DMS53 treated with DMSO at 0.1 percent for 48 hours (cell line): Measurements from ENCODE around the gene NAV3.

Experiments used
- DNase-seq: peaks from one replicate; lab custom pipeline; 2025; ENCODE audit not compliant: unreplicated experiment; lab: John Stamatoyannopoulos, UW

NAV3 gene

DNA sequence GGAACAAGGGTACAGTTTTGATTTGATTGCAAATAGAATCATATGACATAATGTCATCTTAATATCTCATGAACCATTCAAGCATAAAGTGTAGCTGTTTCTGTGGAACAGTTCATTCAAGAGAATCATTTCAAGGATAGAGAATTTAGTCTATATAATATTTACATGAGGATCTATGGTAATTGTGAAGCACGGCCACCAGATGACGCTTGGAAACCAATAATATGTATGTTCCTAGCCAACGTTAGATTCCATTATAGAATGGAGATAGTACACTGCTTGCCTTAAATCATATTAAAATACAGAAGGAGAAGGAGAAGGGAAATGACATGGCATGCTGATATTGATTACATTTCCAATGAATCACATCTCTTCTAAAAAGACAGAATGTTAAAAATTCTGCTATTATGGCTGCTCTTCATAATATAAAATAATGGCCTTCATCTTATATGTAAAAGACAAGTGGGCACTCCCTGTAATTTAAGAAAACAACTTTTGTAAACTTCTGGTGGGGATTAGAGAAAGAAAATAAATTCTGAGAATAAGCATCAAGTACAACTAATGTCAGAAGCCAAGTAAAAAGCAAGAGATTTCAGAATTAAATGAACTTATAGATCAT is 351.0 kb downstream of the NAV3 start:
- peak; percentile 77 for DNase-seq

DNA sequence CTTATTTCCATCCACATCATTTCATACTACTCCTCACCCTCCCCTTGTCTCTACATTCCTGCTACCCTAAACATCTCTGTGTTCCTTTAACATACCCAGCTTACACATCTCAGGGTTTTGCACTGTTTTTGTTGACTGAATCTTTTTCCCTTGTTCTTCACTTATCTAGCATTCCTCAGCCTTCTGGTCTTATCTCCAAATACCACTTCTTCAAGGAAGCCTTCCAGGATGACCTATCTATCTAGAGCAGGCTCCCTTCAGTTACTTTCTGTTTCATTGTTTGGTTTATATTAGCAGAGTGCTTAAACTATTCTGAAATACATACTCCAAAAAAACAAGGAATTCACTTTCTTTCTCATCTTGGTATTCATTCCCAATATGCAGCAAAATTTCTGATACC is 353.1 kb downstream of the NAV3 start:
- no peak for DNase-seq

DNA sequence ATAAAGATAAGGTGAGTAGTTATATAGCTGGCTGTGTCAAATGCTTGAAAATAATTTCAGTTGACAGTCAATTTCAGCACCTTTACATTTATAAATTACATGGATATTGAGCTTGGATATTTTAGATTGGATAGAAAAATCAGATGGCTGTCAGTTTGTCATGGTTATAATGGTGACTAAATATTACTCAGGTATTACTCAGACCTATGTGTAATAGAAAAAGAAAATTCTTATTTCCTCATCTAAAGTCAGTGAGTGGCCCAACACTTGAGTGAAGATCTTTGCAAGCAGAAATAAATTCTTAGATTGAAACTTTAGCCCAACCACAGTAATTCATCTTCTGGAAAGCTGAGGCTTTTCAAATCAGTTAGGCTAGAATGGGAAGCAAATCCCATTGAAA is 354.4 kb downstream of the NAV3 start:
- no peak for DNase-seq

DNA sequence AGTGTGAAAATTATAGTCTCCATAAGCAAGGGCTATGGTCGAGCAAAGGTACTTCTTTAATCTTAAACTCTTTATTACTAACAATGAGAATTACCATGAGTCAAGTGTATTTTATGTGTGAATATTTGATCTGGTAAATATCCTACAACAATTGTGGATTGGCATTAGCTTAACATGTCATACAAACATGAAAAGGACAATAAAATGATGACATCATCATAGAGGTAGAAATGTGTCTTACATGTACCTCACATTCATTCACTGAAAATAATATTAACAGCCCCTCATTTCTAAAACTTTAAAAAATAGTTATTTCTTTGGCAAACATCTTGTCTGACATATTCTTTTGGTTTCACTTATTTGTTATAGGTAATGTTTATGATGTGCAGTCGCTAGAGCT is 355.0 kb downstream of the NAV3 start:
- no peak for DNase-seq

DNA sequence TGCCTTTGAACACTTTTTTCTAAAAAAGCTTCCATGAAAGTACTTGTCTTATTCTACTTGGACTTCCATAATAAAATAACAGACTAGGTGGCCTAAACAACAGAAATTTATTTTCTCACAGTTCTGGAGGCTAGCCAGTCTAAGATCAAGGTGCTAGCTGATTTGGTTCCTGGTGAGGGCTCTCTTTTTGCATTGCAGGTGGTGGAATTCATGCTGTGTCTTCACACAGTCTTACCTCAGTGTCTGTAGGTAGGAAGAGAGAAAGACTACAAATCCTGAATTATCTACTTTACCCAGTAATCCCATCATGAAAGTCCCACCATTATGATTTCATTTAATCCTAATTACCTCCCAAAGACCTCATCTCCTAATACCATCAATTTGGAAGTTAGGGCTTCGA is 356.0 kb downstream of the NAV3 start:
- no peak for DNase-seq

DNA sequence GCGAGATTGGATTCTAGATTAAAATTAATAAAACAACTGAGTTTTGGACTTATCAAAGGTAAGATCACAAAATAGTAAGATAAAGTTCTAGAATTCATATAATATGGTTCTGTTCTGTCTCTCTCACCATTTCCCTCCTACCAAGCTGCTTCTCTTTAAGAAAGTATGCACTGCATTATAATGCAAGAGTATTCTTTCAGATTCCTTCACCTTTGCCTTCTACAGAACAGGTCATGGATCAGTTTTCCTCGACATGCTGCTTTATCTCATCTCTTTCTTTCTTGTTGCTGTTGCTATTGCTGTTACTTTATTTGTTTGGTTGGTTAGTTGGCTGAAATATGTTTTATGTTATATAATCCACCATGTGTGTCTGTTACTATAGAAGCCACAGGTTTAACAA is 357.0 kb downstream of the NAV3 start:
- no peak for DNase-seq

DNA sequence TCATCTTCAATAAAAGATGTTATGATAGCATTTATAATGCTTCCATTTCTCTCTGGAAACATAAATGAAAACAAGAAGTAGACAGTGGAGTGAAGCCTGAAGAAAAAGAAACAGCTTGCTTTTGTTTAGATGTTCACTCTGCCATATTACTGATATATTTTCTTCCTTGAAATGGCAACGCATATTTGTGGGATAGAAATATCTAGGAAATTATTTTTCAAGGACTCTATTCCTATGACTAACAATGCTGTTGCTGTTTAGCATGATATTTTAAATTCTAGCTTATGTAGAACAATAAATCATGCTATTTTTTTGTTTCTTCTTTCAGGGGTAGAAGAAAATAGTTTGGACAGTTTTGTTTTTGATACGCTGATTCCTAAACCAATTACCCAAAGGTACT is 359.0 kb downstream of the NAV3 start:
- DNase-seq, result no peak

DNA sequence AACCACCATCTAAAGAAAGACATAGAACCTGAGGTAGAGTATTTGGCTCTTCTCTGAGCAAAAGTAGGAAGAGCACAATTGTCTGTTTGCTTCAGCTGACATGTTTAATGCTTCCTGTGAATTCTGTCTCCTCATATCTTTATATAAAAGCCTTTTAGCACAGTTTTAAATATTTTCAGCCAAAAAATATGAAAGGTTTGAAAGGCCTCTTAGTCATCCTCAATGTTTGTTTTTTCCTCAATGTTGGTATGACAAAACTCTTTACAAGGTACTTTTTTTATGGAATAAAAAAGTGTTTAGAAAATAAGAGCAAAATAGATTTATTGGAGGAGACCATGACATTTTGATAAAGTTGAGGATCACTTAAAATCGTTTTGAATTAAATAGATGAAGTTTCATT is 360.9 kb downstream of the NAV3 start:
- DNase-seq, result no peak

DNA sequence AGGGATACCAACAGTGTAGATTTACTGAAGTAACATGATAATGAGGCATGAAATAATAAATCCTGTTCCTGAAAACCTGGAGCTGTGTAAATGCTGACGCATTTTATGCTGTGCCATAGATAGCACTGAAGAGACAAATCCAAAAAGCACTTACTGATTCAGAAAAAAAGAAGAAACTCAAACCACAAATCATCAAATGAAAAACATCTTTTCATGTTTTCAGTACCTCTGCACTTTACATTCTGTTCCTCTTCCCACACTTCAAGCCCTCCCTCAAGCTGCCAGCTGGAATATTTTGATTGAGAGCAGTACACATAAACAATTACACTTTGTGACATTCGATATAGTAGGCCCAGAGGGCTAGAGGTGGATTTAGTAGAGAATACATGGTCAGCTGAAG is 362.3 kb downstream of the NAV3 start:
- DNase-seq, result no peak

DNA sequence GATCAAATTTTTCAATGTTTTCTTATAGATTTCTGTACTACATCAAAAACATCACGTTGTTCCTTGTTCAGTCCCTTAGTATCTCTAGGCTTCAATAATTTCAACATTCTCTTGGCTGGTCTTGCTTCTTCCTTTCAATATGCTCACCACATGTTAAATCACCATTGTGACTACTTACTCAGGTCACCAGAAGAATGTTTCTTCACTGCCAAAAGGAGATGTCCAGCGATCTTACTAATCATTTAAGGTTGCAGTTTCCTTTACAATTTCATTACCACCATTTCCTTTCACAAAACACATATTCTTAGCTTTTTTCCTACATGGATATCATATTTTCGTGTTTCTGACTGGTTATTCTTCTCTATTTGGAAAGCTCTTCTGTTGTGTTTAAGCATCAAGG is 363.8 kb downstream of the NAV3 start:
- DNase-seq, result no peak

DNA sequence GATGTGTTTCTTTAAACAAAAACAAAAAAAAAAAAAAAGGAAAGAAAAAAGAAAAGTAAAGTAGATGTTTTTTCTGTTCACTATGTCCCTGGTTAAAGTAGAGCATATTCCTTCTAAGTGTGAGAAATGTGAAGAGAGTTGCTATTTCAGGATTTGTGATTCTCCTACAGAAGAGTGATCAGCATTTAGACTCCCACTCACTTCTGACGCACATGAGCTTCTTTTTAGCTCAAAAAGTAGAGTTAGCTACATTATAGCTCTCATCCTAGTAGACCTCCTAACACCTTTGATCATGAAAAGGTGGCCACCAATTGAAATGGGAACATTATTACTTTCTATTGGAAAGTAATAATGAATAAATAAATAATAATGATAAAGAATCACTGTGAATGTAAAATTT is 368.2 kb downstream of the NAV3 start:
- DNase-seq, result no peak

DNA sequence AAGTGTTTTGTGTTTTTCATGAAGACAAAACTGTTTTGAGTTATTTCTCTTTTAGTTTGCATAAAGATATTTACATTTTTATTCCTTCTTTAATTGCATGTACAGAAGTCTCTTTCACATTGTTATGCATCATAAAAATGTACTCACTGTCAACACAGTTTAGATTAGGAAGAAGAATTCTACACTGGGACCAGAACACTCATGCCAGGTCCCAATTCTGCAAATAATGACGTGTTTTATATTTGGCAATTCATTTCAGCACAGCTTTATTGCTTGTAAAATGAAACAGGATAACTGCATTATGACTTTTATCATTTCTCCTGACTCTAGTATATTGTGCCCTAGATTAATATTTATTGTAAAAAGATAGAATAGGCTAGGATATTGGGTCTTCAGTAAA is 369.2 kb downstream of the NAV3 start:
- DNase-seq, result no peak

DNA sequence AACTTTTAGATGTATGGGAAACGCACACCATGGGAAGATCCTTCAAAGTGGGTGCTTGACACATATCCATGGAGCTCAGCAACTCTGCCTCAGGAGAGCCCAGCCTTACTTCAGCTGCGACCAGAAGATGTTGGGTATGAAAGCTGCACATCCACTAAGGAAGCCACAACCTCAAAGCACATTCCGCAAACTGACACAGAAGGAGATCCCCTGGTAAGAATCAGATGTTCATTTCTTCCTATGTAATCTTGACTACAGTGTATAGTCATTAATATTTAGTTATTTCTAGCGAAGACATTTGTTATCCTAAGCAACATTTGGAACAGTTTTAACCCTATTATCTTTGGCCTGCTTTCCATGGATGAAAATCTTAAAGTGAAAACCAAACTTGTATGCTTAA is 374.2 kb downstream of the NAV3 start:
- no peak for DNase-seq

DNA sequence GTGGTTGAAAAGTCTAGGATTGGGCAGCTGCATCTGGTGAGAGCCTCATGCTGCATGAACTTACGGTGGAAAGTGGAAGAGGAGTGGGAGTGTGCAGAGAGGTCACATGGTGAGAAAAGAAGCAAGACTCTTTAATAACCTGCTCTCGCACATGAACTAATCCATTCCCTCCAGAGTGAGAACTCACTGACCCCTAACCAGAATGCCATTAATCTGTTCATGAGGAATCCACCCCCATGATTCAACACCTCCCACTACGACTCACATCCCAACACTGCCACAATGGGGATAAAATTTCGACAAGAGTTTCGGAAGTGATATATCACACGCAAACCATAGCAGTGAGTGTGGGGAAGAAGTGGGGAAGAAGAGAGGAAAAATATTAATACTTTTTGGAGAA is 377.4 kb downstream of the NAV3 start:
- DNase-seq, result no peak

DNA sequence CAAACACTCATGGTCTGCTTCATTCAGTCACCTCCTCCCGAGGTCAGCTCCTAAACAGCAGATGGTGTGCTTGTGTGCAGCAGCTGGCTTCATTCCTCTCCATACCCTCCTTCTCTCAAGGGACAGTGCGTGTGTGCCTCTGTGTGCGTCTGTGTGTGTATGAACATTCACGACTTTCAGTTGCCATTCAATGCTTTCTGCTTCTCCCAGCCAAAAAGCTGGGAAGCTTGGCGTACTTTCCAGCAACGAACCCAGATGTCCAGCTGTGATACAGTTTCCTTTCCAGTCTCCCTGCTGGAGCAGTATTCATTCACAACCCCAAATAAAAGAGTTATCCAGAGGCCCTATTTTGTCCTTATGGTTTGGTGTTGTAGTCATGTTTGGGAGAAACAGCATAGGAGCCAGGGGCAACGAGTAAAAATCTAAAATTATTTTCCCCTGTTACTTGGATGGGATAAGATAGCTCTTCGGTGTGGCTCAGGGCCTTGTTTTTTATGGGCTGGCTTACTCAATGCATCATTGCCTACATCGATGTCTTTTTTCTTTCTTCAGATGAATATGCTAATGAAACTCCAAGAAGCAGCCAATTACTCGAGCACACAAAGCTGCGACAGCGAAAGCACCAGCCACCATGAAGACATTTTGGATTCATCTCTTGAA is 379.3 kb downstream of the NAV3 start:
- DNase-seq, result peak; percentile 87

DNA sequence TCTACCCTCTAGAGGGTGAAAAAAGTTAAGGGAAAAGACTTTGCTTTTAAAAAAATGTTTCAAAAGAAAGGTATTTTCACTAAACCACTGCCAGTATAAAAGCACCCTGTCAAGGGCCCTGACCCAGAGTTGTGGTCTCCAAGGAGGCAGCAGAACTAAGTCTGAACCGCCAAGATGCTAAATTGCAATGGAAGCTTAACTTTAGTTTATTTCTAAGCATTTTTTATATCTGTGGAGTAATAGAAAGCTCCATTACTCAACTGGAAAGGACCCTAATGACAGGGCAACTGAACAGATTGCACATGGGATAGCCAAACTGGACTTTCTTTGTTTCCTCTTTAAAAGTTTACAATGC is 379.8 kb downstream of the NAV3 start:
- DNase-seq, result no peak

DNA sequence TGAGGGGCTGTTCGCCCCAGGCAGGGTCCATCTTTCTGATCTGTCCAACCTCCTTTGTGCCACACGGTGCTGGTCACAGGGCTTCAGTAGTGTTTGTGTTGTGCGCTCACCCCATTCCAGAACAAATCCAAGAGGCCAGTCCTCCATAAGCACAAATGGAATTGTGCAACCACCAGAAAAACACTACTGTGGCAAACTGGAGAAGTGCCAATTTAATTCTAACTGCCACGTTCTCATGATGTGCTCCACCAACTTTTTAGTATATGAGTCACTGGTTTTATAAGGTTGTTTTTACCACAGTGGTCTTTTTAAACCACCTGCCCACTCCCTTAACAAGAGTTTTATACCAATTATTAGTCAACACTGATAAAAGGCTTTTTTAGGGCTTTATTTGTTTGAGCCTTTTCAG is 380.2 kb downstream of the NAV3 start:
- DNase-seq, result peak; percentile 26

DNA sequence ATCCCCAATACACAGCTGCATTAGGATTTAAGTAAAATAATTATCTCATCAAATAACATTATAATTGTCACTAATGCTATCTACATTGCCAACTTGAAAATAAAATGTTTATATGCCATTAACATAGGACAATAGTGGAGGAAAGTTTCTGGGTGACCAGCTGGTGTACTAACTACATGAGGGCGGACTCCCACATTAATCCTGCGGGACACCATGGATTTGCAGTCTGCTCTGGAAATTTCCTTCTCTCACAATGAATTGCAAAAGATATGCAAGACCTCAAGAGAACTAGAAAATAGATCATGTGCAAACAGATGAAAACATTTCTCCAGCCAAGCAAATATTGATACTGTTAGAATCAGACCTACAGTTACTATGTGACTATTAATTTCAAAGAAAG is 390.1 kb downstream of the NAV3 start:
- DNase-seq, result no peak

DNA sequence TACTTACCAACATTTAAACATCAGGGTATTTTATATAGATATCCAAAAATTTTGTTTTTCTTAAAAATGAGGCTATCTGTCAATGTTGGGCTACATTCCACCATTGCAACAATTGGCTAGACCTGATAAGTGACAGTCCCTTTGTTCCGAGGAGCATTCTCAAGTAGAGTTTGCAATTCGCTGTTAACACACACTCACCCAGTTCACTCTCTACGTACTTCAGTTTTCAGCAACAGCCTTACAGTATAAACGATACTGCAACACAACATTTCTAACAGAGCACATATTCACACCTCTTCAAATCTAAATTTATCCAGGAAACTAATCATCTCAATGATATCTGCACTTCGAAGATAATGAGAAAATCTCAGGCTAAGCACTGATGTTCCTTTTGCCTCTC is 393.5 kb downstream of the NAV3 start:
- DNase-seq, result no peak

DNA sequence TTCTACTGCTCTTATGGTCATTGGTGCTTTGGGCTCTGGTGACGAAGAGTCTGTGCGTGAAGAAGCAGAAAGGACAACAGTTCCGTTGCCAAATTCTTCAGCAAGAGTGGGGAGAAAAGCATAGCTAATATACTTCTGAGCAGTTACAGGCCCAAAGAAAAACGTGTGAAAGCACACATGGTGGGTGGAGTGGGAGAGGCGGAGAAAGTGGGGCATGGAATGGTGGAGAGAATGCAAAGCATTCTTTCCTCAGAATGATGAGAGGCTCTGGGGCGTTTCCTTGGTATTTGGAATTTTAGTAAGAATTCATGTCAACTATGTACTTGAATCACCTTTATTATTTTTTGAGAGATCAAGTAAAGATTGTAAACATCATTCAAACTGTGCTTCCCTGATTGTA is 396.1 kb downstream of the NAV3 start:
- DNase-seq, result no peak

DNA sequence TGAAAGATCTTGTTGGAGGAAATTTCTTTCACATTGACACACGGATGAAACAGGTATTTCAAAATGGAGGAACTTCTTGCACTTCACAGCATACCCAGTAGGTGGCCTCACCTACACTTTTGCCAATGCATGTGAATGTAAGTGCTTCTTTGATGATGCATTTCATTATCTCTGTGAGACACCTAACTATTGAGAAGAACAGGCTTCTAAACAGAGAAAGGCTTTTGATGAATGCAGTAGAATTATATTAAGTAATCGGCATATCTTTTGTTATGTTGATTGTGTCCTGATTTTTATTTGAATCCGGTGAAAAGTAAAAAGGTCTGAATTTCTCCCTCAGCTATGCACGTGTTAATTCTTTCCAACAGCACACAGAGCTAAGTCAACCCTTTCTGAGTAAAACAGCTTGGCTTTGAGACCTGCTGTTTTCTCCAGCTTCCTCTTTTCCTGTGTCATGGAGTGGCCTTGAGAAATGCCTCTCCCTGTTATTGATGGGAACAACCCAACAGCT is 399.0 kb downstream of the NAV3 start:
- peak; percentile 64 for DNase-seq

DNA sequence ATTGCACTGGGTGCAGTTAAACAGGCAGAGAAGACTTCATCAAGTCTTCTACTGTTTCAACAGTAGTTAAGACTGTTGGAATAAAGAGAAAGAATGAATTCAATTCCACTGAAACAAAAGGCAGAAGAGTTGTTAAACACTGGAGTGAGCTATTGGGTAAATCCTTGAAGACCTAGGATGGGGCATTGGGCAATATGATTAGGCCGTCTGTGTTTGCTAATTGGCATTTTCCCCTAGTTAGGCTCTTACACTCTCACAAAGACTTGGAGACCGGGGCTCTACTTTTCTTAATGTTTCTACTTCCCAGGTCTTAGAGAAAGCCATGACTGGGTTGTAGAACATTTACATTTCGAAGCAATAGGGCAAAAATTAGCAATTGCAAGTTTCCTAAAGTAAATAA is 402.1 kb downstream of the NAV3 start:
- DNase-seq, result no peak

DNA sequence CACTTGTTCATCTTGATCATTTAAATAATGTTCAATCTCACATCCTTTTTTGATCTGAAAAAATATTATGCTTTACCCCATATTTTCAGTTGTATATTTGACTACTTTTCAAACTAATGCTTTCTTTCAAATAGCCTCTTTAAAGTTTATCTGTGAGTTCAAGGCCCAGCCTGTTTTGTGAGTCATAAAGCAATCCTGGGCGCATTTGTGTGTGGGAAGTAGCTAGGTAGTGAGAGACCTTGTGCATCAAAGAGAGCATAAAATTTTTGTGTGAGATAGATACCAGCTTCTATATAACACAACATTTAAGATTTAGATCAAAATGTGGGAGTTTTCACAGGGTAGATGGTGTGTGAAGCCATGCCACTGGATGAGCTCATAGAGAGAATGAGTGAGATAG is 405.6 kb downstream of the NAV3 start:
- DNase-seq, result no peak
